IPS DF 4.7 (cell line): Measurements from ENCODE around the gene MIA.
"Not testable (repeated sequence)": the region's sequence is repeated elsewhere in the genome, so short reads cannot be mapped to it uniquely, and the experiment has no call there.

Source experiments
- DNase-seq: peaks from one replicate; pipeline ENCODE4 v3.0.0-alpha.2; 2013; ENCODE audit warnings: low spot score; ENCODE audit errors: extremely low read depth

MIA gene

GRCh38 chr19:40774916-40775631 lies at the start of gene MIA:
Gene MIA, plus strand, starts transcription at chr19:40775521. Its CDS starts 22 bp downstream, at chr19:40775543.
- DNase-seq, result no peak

- no peak for DNase-seq
Measured at GRCh38 chr19:40726279-40726678, 49.0 kb upstream of the MIA start.

- not testable (repeated sequence) for DNase-seq
Measured at GRCh38 chr19:40730065-40730464, 45.3 kb upstream of the MIA start.

- DNase-seq, result not testable (repeated sequence)
Measured at GRCh38 chr19:40732304-40732703, 43.0 kb upstream of the MIA start.

GRCh38 chr19:40733149-40733548 lies 42.2 kb upstream of the MIA start:
- DNase-seq, result no peak

- DNase-seq, result no peak
Measured at GRCh38 chr19:40735013-40735771, 40.1 kb upstream of the MIA start.

- DNase-seq, result no peak
Measured at GRCh38 chr19:40736661-40737060, 38.7 kb upstream of the MIA start.

- DNase-seq, result no peak
Measured at GRCh38 chr19:40737102-40737644, 38.1 kb upstream of the MIA start.

GRCh38 chr19:40739030-40739839 lies 36.1 kb upstream of the MIA start:
- no peak for DNase-seq

- DNase-seq, result no peak
Measured at GRCh38 chr19:40739871-40740703, 35.2 kb upstream of the MIA start.

GRCh38 chr19:40740747-40741146 lies 34.6 kb upstream of the MIA start:
- DNase-seq, result no peak

GRCh38 chr19:40741527-40742390 lies 33.6 kb upstream of the MIA start:
- DNase-seq, result no peak

GRCh38 chr19:40742477-40742876 lies 32.8 kb upstream of the MIA start:
- DNase-seq, result no peak

- DNase-seq, result no peak
Measured at GRCh38 chr19:40742886-40743285, 32.4 kb upstream of the MIA start.

GRCh38 chr19:40743926-40744325 lies 31.4 kb upstream of the MIA start:
- no peak for DNase-seq

GRCh38 chr19:40744554-40745401 lies 30.5 kb upstream of the MIA start:
- no peak for DNase-seq

GRCh38 chr19:40745402-40745780 lies 29.9 kb upstream of the MIA start:
- no peak for DNase-seq

GRCh38 chr19:40747536-40747935 lies 27.8 kb upstream of the MIA start:
- no peak for DNase-seq
